CD14-positive monocyte (primary cell): Measurements from ENCODE around the gene CYTL1. TPM values are rescaled to one million over a fixed set of nuclear protein-coding genes. Genes with fewer than 3 reads are reported as not detected.

Experiments used
- DNase-seq, 3 donors: peaks; one replicate each; pipeline ENCODE4 v3.0.0-alpha.2; 2011 to 2022
- H2AFZ ChIP-seq: 2 replicates; pipeline ENCODE4 v1.6.0; 2012; ENCODE audit warnings: mild to moderate bottlenecking, low read depth, low read length, inconsistent platforms; ENCODE audit not compliant: insufficient read depth, poor library complexity, severe bottlenecking
- H3K27ac ChIP-seq, 2 donors: 1 replicate in 1 of 2; 2 replicates in 1 of 2; pipeline ENCODE4 v1.5.1; 2012 to 2013; ENCODE audit warnings: low read length in 2 of 2, control low read depth in 1 of 2, inconsistent platforms in 1 of 2, low read depth in 1 of 2, mild to moderate bottlenecking in 1 of 2
- H3K27me3 ChIP-seq, 2 donors: one replicate each; pipeline versions ENCODE4 v1.6.0 to v1.6.1; 2011 to 2013; ENCODE audit warnings: low read length in 2 of 2; ENCODE audit not compliant: control insufficient read depth in 2 of 2, insufficient read depth in 2 of 2
- H3K36me3 ChIP-seq, 2 donors: replicated peaks in 1 of 2; 1 replicate in 1 of 2; 2 replicates in 1 of 2; pipeline versions ENCODE4 v1.5.1 to v1.6.1; 2012 to 2013; ENCODE audit warnings: low read length in 2 of 2, control low read depth in 1 of 2, inconsistent platforms in 1 of 2, mild to moderate bottlenecking in 1 of 2; ENCODE audit not compliant: insufficient read depth in 2 of 2, control insufficient read depth in 1 of 2
- H3K4me1 ChIP-seq, 2 donors: 1 replicate in 1 of 2; 2 replicates in 1 of 2; pipeline versions ENCODE4 v1.5.1 to v1.6.1; 2012 to 2013; ENCODE audit warnings: low read length in 2 of 2, control low read depth in 1 of 2, inconsistent platforms in 1 of 2, mild to moderate bottlenecking in 1 of 2, moderate library complexity in 1 of 2; ENCODE audit not compliant: insufficient read depth in 2 of 2, control insufficient read depth in 1 of 2
- H3K4me2 ChIP-seq: replicated peaks from 2 replicates; pipeline ENCODE3; 2012; ENCODE audit warnings: low read length, moderate library complexity, mild to moderate bottlenecking; ENCODE audit not compliant: poor library complexity, severe bottlenecking; ENCODE audit errors: extremely low read depth
- H3K4me3 ChIP-seq, 3 experiments: fragments of 200-600 bp in 1 of 3; sonication (generic) in 1 of 3; replicated peaks in 1 of 3; 1 replicate in 2 of 3; 2 replicates in 1 of 3; pipeline ENCODE4 v1.5.1; 2011 to 2013; ENCODE audit warnings: low read length in 3 of 3, mild to moderate bottlenecking in 3 of 3, control low read depth in 2 of 3, low read depth in 2 of 3, inconsistent platforms in 1 of 3, moderate library complexity in 1 of 3
- H3K79me2 ChIP-seq: 2 replicates; pipeline ENCODE4 v1.6.0; 2012; ENCODE audit warnings: mild to moderate bottlenecking, control low read depth, inconsistent platforms, low read length, moderate library complexity; ENCODE audit not compliant: insufficient read depth
- H3K9ac ChIP-seq: 2 replicates; pipeline ENCODE4 v1.6.0; 2017; ENCODE audit warnings: low read length, mild to moderate bottlenecking; ENCODE audit not compliant: insufficient read depth, poor library complexity, severe bottlenecking
- H3K9me3 ChIP-seq, 2 donors: replicated peaks in 1 of 2; 1 replicate in 1 of 2; 2 replicates in 1 of 2; pipeline versions ENCODE4 v1.5.1 to v1.6.1; 2012 to 2013; ENCODE audit warnings: low read length in 2 of 2, control low read depth in 1 of 2; ENCODE audit not compliant: control insufficient read depth in 1 of 2, insufficient read depth in 1 of 2
- H4K20me1 ChIP-seq: 2 replicates; pipeline ENCODE4 v1.6.0; 2012; ENCODE audit warnings: mild to moderate bottlenecking, low read length, control low read depth, moderate library complexity; ENCODE audit not compliant: insufficient read depth
- H3K27ac Mint-ChIP-seq, 7 donors: one replicate each; pipeline ENCODE4 v1.8.0; 2020; ENCODE audit warnings: mild to moderate bottlenecking in 7 of 7, mixed read lengths in 7 of 7, moderate library complexity in 6 of 7, inconsistent platforms in 2 of 7
- H3K27me3 Mint-ChIP-seq, 3 donors: one replicate each; pipeline ENCODE4 v1.8.0; 2021 to 2022; ENCODE audit warnings: low read depth in 3 of 3, mild to moderate bottlenecking in 3 of 3, mixed read lengths in 3 of 3, moderate library complexity in 3 of 3, inconsistent platforms in 1 of 3
- H3K36me3 Mint-ChIP-seq, 2 donors: one replicate each; pipeline ENCODE4 v1.8.0; 2020; ENCODE audit warnings: mixed read lengths in 2 of 2, inconsistent platforms in 1 of 2, mild to moderate bottlenecking in 1 of 2
- H3K4me1 Mint-ChIP-seq: one replicate; pipeline ENCODE4 v1.8.0; 2020; ENCODE audit warnings: mild to moderate bottlenecking, mixed read lengths
- H3K4me3 Mint-ChIP-seq, 2 donors: one replicate each; pipeline ENCODE4 v1.8.0; 2020; ENCODE audit warnings: mild to moderate bottlenecking in 2 of 2, mixed read lengths in 2 of 2, moderate library complexity in 1 of 2
- H3K9me3 Mint-ChIP-seq, 7 donors: one replicate each; pipeline ENCODE4 v1.8.0; 2020 to 2022; ENCODE audit warnings: mixed read lengths in 7 of 7, mild to moderate bottlenecking in 6 of 7, moderate library complexity in 6 of 7, inconsistent platforms in 2 of 7
- WGBS: methylation state at CpG from one replicate; pipeline ENCODE4 v1.1.5; 2013; ENCODE audit warnings: missing lambda C conversion rate; ENCODE audit not compliant: insufficient coverage; 5-methylcytosine and 5-hydroxymethylcytosine counted together
- intact Hi-C, 2 donors: fragments of 100-400 bp; cut with micrococcal nuclease; formaldehyde crosslinking; loops; one replicate each; pipeline versions ENCODE4 v1.15.0 to v1.15.1; 2023
- polyA plus RNA-seq, 3 donors: library from polyadenylated mRNA; depleted of rRNA in 1 of 3; unstranded in 2 of 3; stranded (reverse) in 1 of 3; fragments of 300-500 nt in 2 of 3; fragments of >200 nt in 1 of 3; fragmentation: Illumina TruSeq in 2 of 3; gene quantifications; 1 replicate in 2 of 3; 2 replicates in 1 of 3; pipeline ENCODE4 v1.2.3, GENCODE V29; 2012 to 2021
- TF ChIP-seq, protein P1 (sequence below): fragments of 200-600 bp; IDR thresholded peaks from one replicate; pipeline ENCODE4 v1.8.0; 2022; ENCODE audit warnings: antibody characterized with exemption, mild to moderate bottlenecking

Gene CYTL1
- polyA plus RNA-seq, 3 donors = 0.32 to 0.56 TPM; not detected in 1

DNA sequence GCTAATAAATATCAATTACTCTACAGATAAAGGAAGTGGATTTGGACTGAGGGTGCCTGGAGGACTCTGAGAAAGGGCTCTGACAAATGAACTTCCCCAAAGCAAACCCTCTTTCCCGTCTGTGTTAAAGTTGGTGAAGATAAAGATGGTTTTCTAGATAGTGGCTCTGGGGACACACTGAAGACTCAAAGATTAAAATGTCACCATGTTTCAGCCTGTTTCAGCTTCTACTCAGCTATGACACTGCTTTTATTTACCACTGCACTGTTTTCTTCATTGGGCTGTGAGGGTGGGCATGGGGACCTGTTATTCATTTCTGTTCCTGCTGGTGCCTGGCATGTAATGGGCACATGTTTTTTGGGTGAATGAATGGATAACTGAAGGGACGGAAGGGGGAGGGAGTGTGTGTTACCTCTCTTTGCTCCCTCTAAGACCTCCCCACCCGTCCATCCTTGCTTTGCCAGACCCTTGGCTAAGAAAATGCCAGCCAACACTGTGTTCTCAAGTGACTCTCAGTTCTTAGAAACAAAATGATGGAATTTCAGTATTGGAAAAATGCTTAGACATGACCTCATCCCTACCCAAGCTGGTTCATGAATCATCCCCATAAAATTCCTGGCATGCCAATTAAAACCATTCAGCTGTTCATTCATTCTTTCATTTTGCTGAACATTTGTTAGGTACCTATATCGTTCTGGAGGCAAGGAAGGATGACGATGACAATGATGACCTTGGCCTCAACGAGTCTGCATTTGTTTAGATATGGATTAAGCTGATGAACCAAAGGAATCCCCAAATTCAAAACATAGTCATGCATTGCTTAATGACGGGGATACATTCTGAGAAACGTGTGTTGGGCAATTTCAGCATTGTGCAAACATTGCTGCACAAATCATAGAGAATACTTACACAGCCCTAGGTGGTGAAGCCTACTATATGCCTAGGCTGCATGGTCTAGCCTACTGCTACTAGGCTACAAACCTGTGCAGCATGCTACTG, 18.6 kb upstream of the CYTL1 start:
- TF ChIP-seq, protein P1, sequence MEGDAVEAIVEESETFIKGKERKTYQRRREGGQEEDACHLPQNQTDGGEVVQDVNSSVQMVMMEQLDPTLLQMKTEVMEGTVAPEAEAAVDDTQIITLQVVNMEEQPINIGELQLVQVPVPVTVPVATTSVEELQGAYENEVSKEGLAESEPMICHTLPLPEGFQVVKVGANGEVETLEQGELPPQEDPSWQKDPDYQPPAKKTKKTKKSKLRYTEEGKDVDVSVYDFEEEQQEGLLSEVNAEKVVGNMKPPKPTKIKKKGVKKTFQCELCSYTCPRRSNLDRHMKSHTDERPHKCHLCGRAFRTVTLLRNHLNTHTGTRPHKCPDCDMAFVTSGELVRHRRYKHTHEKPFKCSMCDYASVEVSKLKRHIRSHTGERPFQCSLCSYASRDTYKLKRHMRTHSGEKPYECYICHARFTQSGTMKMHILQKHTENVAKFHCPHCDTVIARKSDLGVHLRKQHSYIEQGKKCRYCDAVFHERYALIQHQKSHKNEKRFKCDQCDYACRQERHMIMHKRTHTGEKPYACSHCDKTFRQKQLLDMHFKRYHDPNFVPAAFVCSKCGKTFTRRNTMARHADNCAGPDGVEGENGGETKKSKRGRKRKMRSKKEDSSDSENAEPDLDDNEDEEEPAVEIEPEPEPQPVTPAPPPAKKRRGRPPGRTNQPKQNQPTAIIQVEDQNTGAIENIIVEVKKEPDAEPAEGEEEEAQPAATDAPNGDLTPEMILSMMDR = no peak
- Histone ChIP-seq H2AFZ (no peak overlapping the region), H3K9me3 (no peaks in the 10 kb centered on the region), H3K36me3 (no peaks in the 10 kb centered on the region), H3K4me2 (peak overlapping the region; percentile 59), H3K4me1 (peaks cover 86 to 89% of the 10 kb centered on the region in 2 donors), H3K79me2 (peaks cover 4% of the 10 kb centered on the region), H3K27ac (peak overlapping the region; percentile 37 to 88), H3K9ac (no peak overlapping the region), H3K4me3 (peak overlapping the region in 1 of 3 experiments; percentile 47), H4K20me1 (no peaks in the 10 kb centered on the region), H3K27me3 (no peaks in the 10 kb centered on the region)
- Mint-ChIP-seq H3K4me1 (peaks cover 84% of the 10 kb centered on the region), H3K27me3 (no peaks in the 10 kb centered on the region), H3K36me3 (peaks cover 6 to 11% of the 10 kb centered on the region in 2 donors), H3K27ac (peak overlapping the region; percentile 83 to 95 (median 89)), H3K4me3 (peak overlapping the region in 1 of 2 donors; percentile 51), H3K9me3 (no peaks in the 10 kb centered on the region)
- WGBS = no CpG with 5 or more reads among the region's 8 CpGs
- peak; percentile 78 to 91 (median 88) for DNase-seq
- intact Hi-C loops = no loop called here

DNA sequence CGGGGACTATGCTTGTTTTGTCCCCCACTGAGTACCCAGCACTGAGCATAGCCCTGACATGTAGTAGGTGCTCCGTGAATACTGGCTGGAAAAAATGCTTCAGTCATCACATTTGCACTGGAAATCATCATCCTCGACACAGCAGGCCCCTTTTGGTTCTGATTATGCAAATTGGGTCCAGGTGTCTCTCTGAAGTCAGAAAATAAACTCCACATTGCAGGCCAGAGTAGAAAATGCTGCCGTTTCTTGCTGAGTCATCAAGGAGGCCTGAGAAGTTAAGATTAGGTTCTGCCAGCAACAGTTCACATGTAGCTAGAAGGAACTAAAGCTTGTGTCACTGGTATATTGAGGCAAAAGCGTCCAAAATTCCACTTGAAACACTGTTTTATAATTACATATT, 17.0 kb upstream of the CYTL1 start:
- H3K4me2 ChIP-seq = peak overlapping the region; percentile 15
- no peak overlapping the region for H3K4me3 ChIP-seq
- TF ChIP-seq, protein P1 = no peak
- WGBS = 0% methylated on average over 2 of the region's 5 CpGs
- H3K27ac Mint-ChIP-seq = peak overlapping the region; percentile 55 to 95 (median 87)
- peaks cover 80 to 84% of the 10 kb centered on the region in 2 donors for H3K4me1 ChIP-seq
- H3K27me3 Mint-ChIP-seq = no peaks in the 10 kb centered on the region
- no peaks in the 10 kb centered on the region for H3K79me2 ChIP-seq
- no peaks in the 10 kb centered on the region for H3K9me3 Mint-ChIP-seq
- no peaks in the 10 kb centered on the region for H3K9me3 ChIP-seq
- no peak overlapping the region for H3K9ac ChIP-seq
- H4K20me1 ChIP-seq = no peaks in the 10 kb centered on the region
- H3K27ac ChIP-seq = peak overlapping the region; percentile 4 to 61
- H2AFZ ChIP-seq = no peak overlapping the region
- DNase-seq = peak in 2 of 3 donors; percentile 47 to 63
- intact Hi-C loops = no loop called here
- peaks cover 7% of the 10 kb centered on the region in 2 donors for H3K36me3 Mint-ChIP-seq
- peaks cover 80% of the 10 kb centered on the region for H3K4me1 Mint-ChIP-seq
- H3K4me3 Mint-ChIP-seq = no peak overlapping the region
- no peaks in the 10 kb centered on the region for H3K27me3 ChIP-seq
- no peaks in the 10 kb centered on the region for H3K36me3 ChIP-seq
